Kidney (tissue), 14 donors: ENCODE measurements around the gene ZSWIM3. TPM values are rescaled to one million over a fixed set of nuclear protein-coding genes. Genes with fewer than 3 reads are reported as not detected.

Source experiments
- DNase-seq, 5 donors: peaks; one replicate each; pipeline ENCODE4 v3.0.0-alpha.2; 2013 to 2020
- FAIRE-seq: peaks from 2 replicates; lab custom pipeline; 2012; peaks lifted over from hg19 to GRCh38; lab: Jason Lieb, UNC
- H3K27ac ChIP-seq, 2 donors: one replicate each; pipeline ENCODE4 v1.7.0; 2013; ENCODE audit warnings: low read depth in 2 of 2, low read length in 2 of 2, inconsistent platforms in 1 of 2
- H3K27me3 ChIP-seq: one replicate; pipeline ENCODE4 v1.7.1; 2013; ENCODE audit warnings: low read length, inconsistent platforms; ENCODE audit not compliant: control insufficient read depth, insufficient read depth
- H3K36me3 ChIP-seq, 3 donors: one replicate each; pipeline versions ENCODE4 v1.7.0 to v1.7.1; 2013; ENCODE audit warnings: low read length in 3 of 3, control low read depth in 1 of 3, inconsistent platforms in 1 of 3; ENCODE audit not compliant: insufficient read depth in 3 of 3, control insufficient read depth in 2 of 3
- H3K4me1 ChIP-seq, 3 donors: one replicate each; pipeline versions ENCODE4 v1.7.0 to v1.7.1; 2013; ENCODE audit warnings: low read length in 3 of 3, inconsistent platforms in 1 of 3, low read depth in 1 of 3; ENCODE audit not compliant: control insufficient read depth in 2 of 3, insufficient read depth in 2 of 3
- H3K4me3 ChIP-seq, 3 donors: one replicate each; pipeline versions ENCODE4 v1.7.0 to v1.8.1; 2013; ENCODE audit warnings: low read length in 3 of 3, control low read depth in 1 of 3, inconsistent platforms in 1 of 3
- H3K9ac ChIP-seq, 3 donors: one replicate each; pipeline versions ENCODE4 v1.7.0 to v1.7.1; 2013; ENCODE audit warnings: low read length in 3 of 3, control low read depth in 1 of 3, inconsistent platforms in 1 of 3
- H3K9me3 ChIP-seq, 3 donors: one replicate each; pipeline versions ENCODE4 v1.7.0 to v1.7.1; 2013; ENCODE audit warnings: low read length in 3 of 3, control low read depth in 1 of 3, inconsistent platforms in 1 of 3; ENCODE audit not compliant: control insufficient read depth in 2 of 3, insufficient read depth in 1 of 3
- CTCF ChIP-seq: IDR thresholded peaks from 3 replicates; pipeline ENCODE4 v1.5.1; 2012; ENCODE audit warnings: mild to moderate bottlenecking, moderate library complexity, borderline replicate concordance; ENCODE audit not compliant: insufficient read depth; ENCODE audit errors: extremely low read depth
- intact Hi-C: fragments of 100-400 bp; cut with DNase I; formaldehyde crosslinking; loops from one replicate; pipeline ENCODE4 v1.11.1; 2022
- polyA plus RNA-seq: library from polyadenylated mRNA; stranded (reverse); fragments of 350-450 nt; fragmentation: Illumina TruSeq; extraction: RNeasy Lipid Tissue Mini Kit (QIAGEN cat#74804); gene quantifications from one replicate; pipeline ENCODE4 v1.2.3, GENCODE V29; 2014; ENCODE audit warnings: low read depth, low replicate concordance; ENCODE audit not compliant: insufficient read depth
- total RNA-seq: library from RNA; stranded (reverse); fragmentation: NEBNext Ultra II Directional; extraction: Animal tissue kit (Norgen Biotek cat#: 25700); gene quantifications from one replicate; pipeline ENCODE4 v1.2.1, GENCODE V29; 2021
- donor health status: control.
- donor health status: control.
- donor health status: control.
- donor health status: control.
- donor health status: control.
- donor health status: DM: yes; HTN: yes; CAD: no.
- donor health status: Normal renal cell carcinoma (clear cell type).

The ZSWIM3 gene
- total and polyA plus RNA-seq, 2 donors from 2014 or later, result 2.6 to 3.2 TPM

- peaks cover 8 to 21% (median 21%) of the 10 kb centered on the region in 3 donors for H3K36me3 ChIP-seq
- no peaks in the 10 kb centered on the region for H3K27me3 ChIP-seq
- peak within 1 kb of the TSS; percentile 49 to 65 (median 54) for H3K4me3 ChIP-seq
- intact Hi-C loops, result no loop called here
- peaks cover 0 to 5% (median 0%) of the 10 kb centered on the region in 3 donors for H3K4me1 ChIP-seq
- DNase-seq, result peak; percentile 98 to 100 (median 99)
- FAIRE-seq, result peak; percentile 98
- H3K27ac ChIP-seq, result no peak within 1 kb of the TSS
- no peaks in the 10 kb centered on the region for H3K9me3 ChIP-seq
- TF ChIP-seq CTCF, result no peak
- H3K9ac ChIP-seq, result peak within 1 kb of the TSS in 1 of 3 donors; percentile 24
These were observed 45.0 kb upstream of the ZSWIM3 start, which contains the start of gene UBE2C for GRCh38 chr20:45812157-45813005. UBE2C (plus strand) TSS chr20:45812644; CDS start chr20:45812696, 52 bp downstream.

GRCh38 chr20:45813006-45813340 lies 44.4 kb upstream of the ZSWIM3 start:
- DNase-seq, result no peak
- no peaks in the 10 kb centered on the region for H3K27me3 ChIP-seq
- FAIRE-seq, result no peak
- no peak for TF ChIP-seq CTCF
- H3K9me3 ChIP-seq, result no peaks in the 10 kb centered on the region
- H3K4me3 ChIP-seq, result peak overlapping the region in 2 of 3 donors; percentile 44 to 49
- H3K27ac ChIP-seq, result no peak overlapping the region
- intact Hi-C loops, result no loop called here
- peak overlapping the region in 1 of 3 donors; percentile 1 for H3K9ac ChIP-seq
- H3K36me3 ChIP-seq, result peaks cover 8 to 21% (median 21%) of the 10 kb centered on the region in 3 donors
- peaks cover 0 to 5% (median 0%) of the 10 kb centered on the region in 3 donors for H3K4me1 ChIP-seq

- no peak for DNase-seq
- FAIRE-seq, result no peak
- no peak for TF ChIP-seq CTCF
- Histone ChIP-seq H3K36me3 (peaks cover 8 to 21% (median 20%) of the 10 kb centered on the region in 3 donors), H3K27me3 (no peaks in the 10 kb centered on the region), H3K27ac (no peak overlapping the region), H3K9ac (no peak overlapping the region), H3K9me3 (no peaks in the 10 kb centered on the region), H3K4me1 (peaks cover 0 to 5% (median 0%) of the 10 kb centered on the region in 3 donors), H3K4me3 (peak overlapping the region in 1 of 3 donors; percentile 6)
- intact Hi-C loops, result no loop called here
These were observed 43.9 kb upstream of the ZSWIM3 start for GRCh38 chr20:45813489-45813888.
